Sigmoid colon (tissue), 7 donors: ENCODE measurements around the gene HDHD2. TPM values are rescaled to one million over a fixed set of nuclear protein-coding genes. Genes with fewer than 3 reads are reported as not detected.

Experiments used
- DNase-seq: peaks from one replicate; pipeline ENCODE4 v3.0.0-alpha.2; 2019
- H3K27ac ChIP-seq, 4 donors: fragments of 200-600 bp; sonication (generic); one replicate each; pipeline ENCODE4 v1.5.1; 2016 to 2019; ENCODE audit warnings: mild to moderate bottlenecking in 1 of 4
- H3K27me3 ChIP-seq, 3 donors: fragments of 200-600 bp; sonication (generic); one replicate each; pipeline ENCODE4 v1.5.1; 2019; ENCODE audit warnings: mild to moderate bottlenecking in 1 of 3
- H3K36me3 ChIP-seq, 4 donors: fragments of 200-600 bp; sonication (generic); one replicate each; pipeline ENCODE4 v1.5.1; 2016 to 2019
- H3K4me1 ChIP-seq, 4 donors: fragments of 200-600 bp; sonication (generic); one replicate each; pipeline ENCODE4 v1.5.1; 2017 to 2019
- H3K4me3 ChIP-seq, 4 donors: fragments of 200-600 bp; sonication (generic); one replicate each; pipeline ENCODE4 v1.5.1; 2017 to 2019; ENCODE audit warnings: mild to moderate bottlenecking in 2 of 4, moderate library complexity in 1 of 4
- H3K9me3 ChIP-seq, 4 donors: fragments of 200-600 bp in 3 of 4; sonication (generic) in 3 of 4; one replicate each; pipeline versions ENCODE4 v1.5.1 to v1.6.1; 2013 to 2019
- CTCF ChIP-seq, 4 experiments: fragments of 450-650 bp in 3 of 4; fragments of 200-600 bp in 1 of 4; IDR thresholded peaks; one replicate each; pipeline ENCODE4 v1.5.1; 2016 to 2019; ENCODE audit warnings: antibody characterized with exemption in 4 of 4, mild to moderate bottlenecking in 3 of 4, moderate library complexity in 2 of 4
- EP300 ChIP-seq, 4 donors: sonication (generic); formaldehyde crosslinking; IDR thresholded peaks; one replicate each; pipeline ENCODE4 v1.6.1; 2017; ENCODE audit warnings: antibody characterized with exemption in 4 of 4
- POLR2A ChIP-seq, 2 donors: fragments of 450-650 bp; IDR thresholded peaks; one replicate each; pipeline ENCODE4 v1.6.1; 2016; ENCODE audit warnings: antibody characterized with exemption in 2 of 2, mild to moderate bottlenecking in 2 of 2, moderate library complexity in 2 of 2
- POLR2AphosphoS5 ChIP-seq, 4 donors: sonication (generic); formaldehyde crosslinking; IDR thresholded peaks; one replicate each; pipeline ENCODE4 v1.6.1; 2017; ENCODE audit warnings: antibody characterized with exemption in 4 of 4
- WGBS, 2 donors: extraction: QIAGEN DNeasy Blood & Tissue Kit; methylation state at CpG; one replicate each; pipeline ENCODE4 v1.1.7; 2013; 5-methylcytosine and 5-hydroxymethylcytosine counted together
- intact Hi-C: fragments of 100-400 bp; cut with DNase I; formaldehyde crosslinking; loops from one replicate; pipeline ENCODE4 v1.15.1; 2023
- polyA plus RNA-seq, 3 donors: library from polyadenylated mRNA; stranded (reverse); fragments of 200-250 nt; gene quantifications; one replicate each; pipeline ENCODE4 v1.2.3, GENCODE V29; 2013
- total RNA-seq, 4 donors: library from RNA; depleted of rRNA; stranded (reverse); fragments of >200 nt; gene quantifications; one replicate each; pipeline ENCODE4 v1.1.0, GENCODE V29; 2016
- donor health status: healthy with polysubstance abuse.
- donor health status: Bipolar disorder and iron deficiency.
- donor health status: healthy.

Gene HDHD2
- total and polyA plus RNA-seq, 7 donors, result 21.0 to 34.0 (median 29.1) TPM

GRCh38 chr18:47080872-47081271, 69.4 kb downstream of the HDHD2 start:
- TF ChIP-seq POLR2AphosphoS5 (IDR thresholded peaks at IDR 0.05) (no peak), EP300 (IDR thresholded peaks at IDR 0.05) (no peak), POLR2A (IDR thresholded peaks at IDR 0.05) (no peak), CTCF (IDR thresholded peaks at IDR 0.05) (no peak)
- H3K27ac ChIP-seq, result no peak overlapping the region
- no peak overlapping the region for H3K4me3 ChIP-seq
- DNase-seq, result no peak
- no peaks in the 10 kb centered on the region for H3K36me3 ChIP-seq
- H3K4me1 ChIP-seq, result no peaks in the 10 kb centered on the region
- WGBS, 2 donors, result 93 to 99% methylated on average over 2 of the region's 2 CpGs
- no peaks in the 10 kb centered on the region for H3K27me3 ChIP-seq
- intact Hi-C loops, result no loop called here
- H3K9me3 ChIP-seq, result no peaks in the 10 kb centered on the region

DNA sequence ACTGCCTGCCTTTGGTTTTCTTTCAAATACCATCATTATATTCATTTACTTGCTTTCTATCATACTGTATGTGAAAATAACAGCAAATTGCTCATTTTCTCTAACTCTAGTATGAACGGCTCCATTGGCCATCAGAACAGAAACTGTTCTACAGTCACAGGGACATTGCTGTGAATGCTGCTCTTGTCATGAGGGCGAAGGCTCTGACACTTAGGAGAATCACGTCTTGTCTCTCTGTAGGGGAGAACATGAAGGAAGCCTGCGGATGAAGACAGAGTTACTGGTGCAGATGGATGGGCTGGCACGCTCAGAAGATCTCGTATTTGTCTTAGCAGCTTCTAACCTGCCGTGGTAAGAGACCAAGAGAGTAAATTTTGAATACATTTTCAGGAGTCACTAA, 73.2 kb downstream of the HDHD2 start:
- Histone ChIP-seq H3K36me3 (no peaks in the 10 kb centered on the region), H3K4me1 (no peaks in the 10 kb centered on the region), H3K4me3 (no peak overlapping the region), H3K27me3 (no peaks in the 10 kb centered on the region), H3K9me3 (no peaks in the 10 kb centered on the region), H3K27ac (no peak overlapping the region)
- intact Hi-C loops, result no loop called here
- DNase-seq, result no peak
- TF ChIP-seq EP300 (IDR thresholded peaks at IDR 0.05) (no peak), POLR2AphosphoS5 (IDR thresholded peaks at IDR 0.05) (no peak), CTCF (IDR thresholded peaks at IDR 0.05) (no peak), POLR2A (IDR thresholded peaks at IDR 0.05) (no peak)
- 90 to 93% methylated on average over 7 of the region's 7 CpGs for whole genome bisulfite sequencing, 2 donors

DNA sequence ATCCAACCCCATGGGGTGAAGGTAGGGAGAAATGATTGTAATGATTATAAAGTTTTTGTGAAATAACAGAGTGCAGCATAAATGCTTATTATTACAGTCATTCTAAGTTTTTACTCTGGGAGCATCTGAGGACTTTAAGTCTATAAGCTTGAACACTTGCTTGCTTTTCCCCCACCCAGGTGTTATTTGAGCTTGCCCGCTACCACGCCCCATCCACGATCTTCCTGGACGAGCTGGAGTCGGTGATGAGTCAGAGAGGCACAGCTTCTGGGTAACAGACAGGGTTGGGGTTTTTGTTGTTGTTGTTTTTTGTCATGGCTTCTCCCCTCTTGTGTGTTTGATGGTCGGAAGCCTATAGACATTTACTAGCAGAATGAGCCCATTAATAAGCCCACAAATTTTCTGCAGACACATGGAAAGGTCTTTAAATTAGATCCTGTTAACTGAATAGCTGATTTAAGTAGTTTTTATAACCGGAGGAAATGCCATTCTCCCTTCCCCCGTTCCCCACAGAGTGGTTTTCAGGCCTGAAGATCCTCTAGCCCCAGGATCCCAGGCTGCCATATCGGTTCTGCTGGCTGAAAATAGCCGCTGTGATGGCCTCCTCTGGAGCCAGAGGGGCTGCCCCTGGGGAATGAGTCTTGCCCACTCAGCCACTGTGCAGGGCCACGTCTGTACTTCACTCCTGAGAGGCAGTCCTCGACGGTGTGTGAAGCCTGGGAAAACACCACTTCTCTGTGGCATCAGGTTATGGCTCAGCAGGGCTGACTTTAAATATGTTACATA, 75.0 kb downstream of the HDHD2 start:
- Histone ChIP-seq H3K27me3 (no peaks in the 10 kb centered on the region), H3K9me3 (no peaks in the 10 kb centered on the region), H3K27ac (no peak overlapping the region), H3K4me1 (no peaks in the 10 kb centered on the region), H3K4me3 (no peak overlapping the region), H3K36me3 (no peaks in the 10 kb centered on the region)
- DNase-seq, result no peak
- no peak for TF ChIP-seq CTCF (IDR thresholded peaks at IDR 0.05)
- TF ChIP-seq POLR2A (IDR thresholded peaks at IDR 0.05), result no peak
- no peak for TF ChIP-seq POLR2AphosphoS5 (IDR thresholded peaks at IDR 0.05)
- TF ChIP-seq EP300 (IDR thresholded peaks at IDR 0.05), result no peak
- intact Hi-C loops, result no loop called here
- 33 to 60% methylated on average over 13 of the region's 13 CpGs for WGBS, 2 donors

DNA sequence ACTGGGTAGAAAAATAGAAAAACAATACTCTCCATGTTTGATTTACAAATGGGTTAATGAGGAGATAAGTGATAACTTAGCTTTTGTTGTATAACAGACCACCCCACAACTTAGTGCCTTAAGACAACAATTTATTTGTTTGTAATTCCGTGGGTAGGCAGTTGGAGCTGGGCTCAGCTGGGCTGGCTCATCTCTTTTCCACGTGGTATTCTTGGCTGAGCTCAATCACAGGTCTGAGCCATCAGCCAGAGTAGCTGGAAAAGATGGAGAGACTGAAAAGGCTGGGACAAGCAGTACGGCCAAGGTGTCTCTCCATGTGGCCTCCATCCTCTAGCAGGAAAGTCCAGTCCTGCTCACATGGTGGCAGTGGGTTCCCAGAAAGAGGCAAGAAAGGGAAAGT, 82.7 kb downstream of the HDHD2 start:
- peaks cover 0 to 6% (median 0%) of the 10 kb centered on the region in 4 donors for H3K9me3 ChIP-seq
- no peaks in the 10 kb centered on the region for H3K36me3 ChIP-seq
- no peaks in the 10 kb centered on the region for H3K27me3 ChIP-seq
- TF ChIP-seq POLR2A (IDR thresholded peaks at IDR 0.05), result no peak
- no peak for TF ChIP-seq CTCF (IDR thresholded peaks at IDR 0.05)
- TF ChIP-seq EP300 (IDR thresholded peaks at IDR 0.05), result no peak
- no peak for TF ChIP-seq POLR2AphosphoS5 (IDR thresholded peaks at IDR 0.05)
- H3K4me3 ChIP-seq, result no peak overlapping the region
- WGBS, 2 donors, result 71 to 75% methylated on average over 3 of the region's 3 CpGs
- intact Hi-C loops, result no loop called here
- no peaks in the 10 kb centered on the region for H3K4me1 ChIP-seq
- no peak overlapping the region for H3K27ac ChIP-seq
- no peak for DNase-seq

DNA sequence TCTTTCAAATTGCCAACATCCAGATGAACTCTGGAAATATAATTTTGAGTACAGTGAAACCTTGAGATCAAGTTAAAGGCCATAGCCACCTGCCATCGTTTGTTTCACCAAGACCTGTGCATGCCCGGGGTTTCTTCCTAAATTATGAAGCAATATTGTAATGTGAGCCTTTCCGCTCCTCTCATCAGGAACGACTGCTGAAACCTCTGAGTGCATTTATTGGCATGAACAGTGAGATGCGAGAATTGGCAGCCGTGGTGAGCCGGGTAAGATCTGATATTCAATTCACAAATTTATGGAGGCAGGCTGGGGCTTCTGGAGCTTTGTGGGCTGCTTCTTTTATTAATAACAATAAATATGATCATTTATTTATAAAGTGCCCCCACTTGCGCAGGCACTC, 87.2 kb downstream of the HDHD2 start:
- Histone ChIP-seq H3K9me3 (peaks cover 0 to 6% (median 0%) of the 10 kb centered on the region in 4 donors), H3K36me3 (no peaks in the 10 kb centered on the region), H3K27ac (no peak overlapping the region), H3K4me3 (no peak overlapping the region), H3K27me3 (no peaks in the 10 kb centered on the region), H3K4me1 (no peaks in the 10 kb centered on the region)
- intact Hi-C loops, result no loop called here
- 92 to 93% methylated on average over 8 of the region's 8 CpGs for WGBS, 2 donors
- DNase-seq, result no peak
- TF ChIP-seq POLR2A (IDR thresholded peaks at IDR 0.05) (no peak), POLR2AphosphoS5 (IDR thresholded peaks at IDR 0.05) (no peak), CTCF (IDR thresholded peaks at IDR 0.05) (no peak), EP300 (IDR thresholded peaks at IDR 0.05) (no peak)
